WTC11 (cell line): ENCODE data around the gene PREPL. TPM values are rescaled to one million over a fixed set of nuclear protein-coding genes. Genes with fewer than 3 reads are reported as not detected.

Experiments used
- ATAC-seq: fragments of 200-7000 bp; cut with Tn5 transposase; 2 replicates; pipeline ENCODE4 v1.10.0; 2021; ENCODE audit warnings: mild to moderate bottlenecking, moderate library complexity
- CTCF ChIA-PET: fragments of 300-600 bp; sonication (Branson Sonifier 250); formaldehyde crosslinking; loops from one replicate; lab custom pipeline; 2021; ENCODE audit warnings: antibody characterized with exemption; lab: Charles Lee
- POLR2A ChIA-PET: fragments of 350-600 bp; sonication (Branson Sonifier 250); formaldehyde crosslinking; loops from one replicate; lab custom pipeline; 2021; ENCODE audit warnings: antibody characterized with exemption; lab: Charles Lee
- DNase-seq: peaks from one replicate; pipeline ENCODE4 v3.0.0; 2021; ENCODE audit warnings: low spot score
- H3K27ac Mint-ChIP-seq: 2 replicates; pipeline ENCODE4 v1.8.0; 2021; ENCODE audit warnings: mixed read lengths
- H3K27me3 Mint-ChIP-seq: 2 replicates; pipeline ENCODE4 v1.8.0; 2021; ENCODE audit warnings: low read depth, mild to moderate bottlenecking, moderate library complexity, mixed read lengths
- H3K36me3 Mint-ChIP-seq: 2 replicates; pipeline ENCODE4 v1.8.0; 2021; ENCODE audit warnings: mixed read lengths
- H3K4me1 Mint-ChIP-seq: 2 replicates; pipeline ENCODE4 v1.8.0; 2022; ENCODE audit warnings: mixed read lengths
- H3K4me3 Mint-ChIP-seq: 2 replicates; pipeline ENCODE4 v1.8.0; 2021; ENCODE audit warnings: mild to moderate bottlenecking, moderate library complexity, mixed read lengths
- H3K9me3 Mint-ChIP-seq: 2 replicates; pipeline ENCODE4 v1.8.0; 2021; ENCODE audit warnings: mixed read lengths
- CBFB ChIP-seq: sonication (generic); formaldehyde crosslinking; IDR thresholded peaks from 2 replicates; pipeline ENCODE4 v1.8.1; 2022; ENCODE audit warnings: mild to moderate bottlenecking, low read depth, missing genetic modification reagents
- FOXJ3 ChIP-seq: sonication (generic); formaldehyde crosslinking; IDR thresholded peaks from 2 replicates; pipeline ENCODE4 v1.9.0; 2021; ENCODE audit warnings: missing genetic modification reagents, mild to moderate bottlenecking, borderline replicate concordance
- IRF1 ChIP-seq: sonication (generic); formaldehyde crosslinking; IDR thresholded peaks from 2 replicates; pipeline ENCODE4 v1.8.0; 2023; ENCODE audit warnings: missing genetic modification reagents
- JAZF1 ChIP-seq: fragments of 250-450 bp; sonication (Bioruptor Pico); IDR thresholded peaks from 2 replicates; pipeline ENCODE4 v1.9.0; 2021; ENCODE audit warnings: moderate library complexity, mild to moderate bottlenecking, inconsistent platforms
- NFATC4 ChIP-seq: fragments of 250-450 bp; sonication (Bioruptor Pico); IDR thresholded peaks from 2 replicates; pipeline ENCODE4 v1.9.0; 2021; ENCODE audit warnings: mild to moderate bottlenecking
- NR1H2 ChIP-seq: sonication (generic); formaldehyde crosslinking; IDR thresholded peaks from 2 replicates; pipeline ENCODE4 v1.9.0; 2021; ENCODE audit warnings: mild to moderate bottlenecking, moderate library complexity, missing genetic modification reagents
- PRRX2 ChIP-seq: fragments of 250-450 bp; sonication (Bioruptor Pico); IDR thresholded peaks from 2 replicates; pipeline ENCODE4 v1.8.0; 2021; ENCODE audit warnings: mild to moderate bottlenecking
- SMAD3 ChIP-seq: sonication (generic); formaldehyde crosslinking; IDR thresholded peaks from 2 replicates; pipeline ENCODE4 v1.8.0; 2022; ENCODE audit warnings: missing genetic modification reagents, mild to moderate bottlenecking, borderline replicate concordance
- SOX15 ChIP-seq: fragments of 250-450 bp; sonication (Bioruptor Pico); IDR thresholded peaks from 2 replicates; pipeline ENCODE4 v1.9.0; 2021; ENCODE audit warnings: mild to moderate bottlenecking
- TEAD1 ChIP-seq: sonication (generic); formaldehyde crosslinking; IDR thresholded peaks from 2 replicates; pipeline ENCODE4 v1.8.0; 2022; ENCODE audit warnings: mild to moderate bottlenecking, missing genetic modification reagents
- TP53 ChIP-seq: sonication (generic); formaldehyde crosslinking; IDR thresholded peaks from 2 replicates; pipeline ENCODE4 v1.8.1; 2023; ENCODE audit warnings: mild to moderate bottlenecking, missing genetic modification reagents
- USF2 ChIP-seq: sonication (generic); formaldehyde crosslinking; IDR thresholded peaks from 2 replicates; pipeline ENCODE4 v1.8.1; 2023; ENCODE audit warnings: mild to moderate bottlenecking, missing genetic modification reagents, moderate library complexity
- ZNF138 ChIP-seq: sonication (generic); formaldehyde crosslinking; conservative IDR thresholded peaks from 2 replicates; pipeline ENCODE4 v1.8.1; 2022; ENCODE audit warnings: mild to moderate bottlenecking, moderate library complexity, missing genetic modification reagents
- ZNF232 ChIP-seq: sonication (generic); formaldehyde crosslinking; IDR thresholded peaks from 2 replicates; pipeline ENCODE4 v1.8.0; 2022; ENCODE audit warnings: mild to moderate bottlenecking, missing genetic modification reagents
- ZNF317 ChIP-seq: sonication (generic); formaldehyde crosslinking; IDR thresholded peaks from 2 replicates; pipeline ENCODE4 v1.8.1; 2023; ENCODE audit warnings: low read depth, mild to moderate bottlenecking, moderate library complexity, missing genetic modification reagents, borderline replicate concordance
- ZNF425 ChIP-seq: fragments of 250-450 bp; sonication (Bioruptor Pico); conservative IDR thresholded peaks from 2 replicates; pipeline ENCODE4 v1.9.0; 2021; ENCODE audit warnings: mild to moderate bottlenecking
- total RNA-seq: library from RNA; stranded (reverse); gene quantifications from 3 replicates; pipeline ENCODE4 v1.2.3, GENCODE V29; 2021
- TF ChIP-seq, protein P1 (sequence below): sonication (generic); formaldehyde crosslinking; IDR thresholded peaks from 2 replicates; pipeline ENCODE4 v1.8.1; 2022; ENCODE audit warnings: missing genetic modification reagents, borderline replicate concordance
- TF ChIP-seq, protein P2 (sequence below): fragments of 250-450 bp; sonication (Bioruptor Pico); IDR thresholded peaks from 2 replicates; pipeline ENCODE4 v1.9.0; 2021; ENCODE audit warnings: mild to moderate bottlenecking
- TF ChIP-seq, protein P3 (sequence below): sonication (generic); formaldehyde crosslinking; conservative IDR thresholded peaks from 2 replicates; pipeline ENCODE4 v1.8.1; 2022; ENCODE audit warnings: mild to moderate bottlenecking, missing genetic modification reagents
- TF ChIP-seq, protein P4 (sequence below): sonication (generic); formaldehyde crosslinking; IDR thresholded peaks from 2 replicates; pipeline ENCODE4 v1.8.0; 2023; ENCODE audit warnings: mild to moderate bottlenecking, missing genetic modification reagents
- TF ChIP-seq, protein P5 (sequence below): fragments of 250-450 bp; sonication (Bioruptor Pico); IDR thresholded peaks from 2 replicates; pipeline ENCODE4 v1.9.0; 2021; ENCODE audit warnings: mild to moderate bottlenecking

Gene PREPL
- total RNA-seq, 1 experiment from 2014 or later = 29.3 TPM

DNA sequence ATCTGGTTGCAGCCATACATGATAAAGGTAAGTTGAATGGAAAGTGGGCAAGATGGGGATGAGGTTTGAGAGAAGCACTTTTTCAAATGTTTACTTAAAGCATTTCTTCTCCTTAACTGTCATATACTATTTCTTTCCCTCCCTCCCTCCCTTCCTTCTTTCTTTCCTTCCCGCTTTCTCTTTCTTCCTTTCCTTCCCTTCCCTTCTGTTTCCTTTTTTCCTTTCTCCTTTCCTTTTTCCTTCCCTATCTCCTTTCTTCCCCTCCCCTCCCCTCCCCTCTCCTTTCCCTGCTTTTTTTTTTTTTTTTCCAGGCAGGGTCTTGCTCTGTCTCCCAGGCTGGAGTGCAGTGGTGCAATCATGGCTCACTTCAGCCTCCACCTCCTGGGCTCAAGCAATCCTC lies 80.4 kb downstream of the PREPL start (continued):
- TF ChIP-seq IRF1 (CRISPR knock-in tag) (no peak), ZNF138 (CRISPR knock-in tag) (no peak)

DNA sequence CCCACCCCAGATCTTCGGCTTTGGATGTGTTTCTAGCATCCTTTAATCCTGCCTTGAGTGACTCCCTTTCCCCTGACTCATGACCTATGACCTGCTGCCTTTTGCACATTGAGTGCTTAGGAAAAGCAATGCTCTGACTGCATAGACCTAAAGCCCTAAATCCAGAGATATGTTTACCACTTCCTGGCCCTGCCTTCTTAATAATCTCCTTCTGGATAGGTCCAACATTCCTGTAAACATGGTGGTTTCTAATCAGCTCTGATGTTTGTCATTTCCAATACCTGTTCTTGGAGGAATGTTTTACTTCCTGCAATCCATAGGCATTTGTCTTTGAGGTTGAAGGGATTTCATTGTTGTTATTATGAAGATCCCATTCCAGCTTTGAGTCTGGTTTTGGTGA lies 83.8 kb downstream of the PREPL start:
- no peaks in the 10 kb centered on the region for H3K36me3 Mint-ChIP-seq
- TF ChIP-seq SMAD3 (no peak), IRF1 (CRISPR knock-in tag) (no peak), PRRX2 (no peak), SOX15 (no peak), TEAD1 (CRISPR knock-in tag) (no peak), CBFB (CRISPR knock-in tag) (no peak), JAZF1 (no peak), TP53 (CRISPR knock-in tag) (no peak), ZNF232 (CRISPR knock-in tag) (no peak), NFATC4 (CRISPR knock-in tag) (no peak), NR1H2 (CRISPR knock-in tag) (no peak)
- TF ChIP-seq, protein P1, sequence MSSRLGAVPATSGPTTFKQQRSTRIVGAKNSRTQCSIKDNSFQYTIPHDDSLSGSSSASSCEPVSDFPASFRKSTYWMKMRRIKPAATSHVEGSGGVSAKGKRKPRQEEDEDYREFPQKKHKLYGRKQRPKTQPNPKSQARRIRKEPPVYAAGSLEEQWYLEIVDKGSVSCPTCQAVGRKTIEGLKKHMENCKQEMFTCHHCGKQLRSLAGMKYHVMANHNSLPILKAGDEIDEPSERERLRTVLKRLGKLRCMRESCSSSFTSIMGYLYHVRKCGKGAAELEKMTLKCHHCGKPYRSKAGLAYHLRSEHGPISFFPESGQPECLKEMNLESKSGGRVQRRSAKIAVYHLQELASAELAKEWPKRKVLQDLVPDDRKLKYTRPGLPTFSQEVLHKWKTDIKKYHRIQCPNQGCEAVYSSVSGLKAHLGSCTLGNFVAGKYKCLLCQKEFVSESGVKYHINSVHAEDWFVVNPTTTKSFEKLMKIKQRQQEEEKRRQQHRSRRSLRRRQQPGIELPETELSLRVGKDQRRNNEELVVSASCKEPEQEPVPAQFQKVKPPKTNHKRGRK (CRISPR knock-in tag) = no peak
- TF ChIP-seq, protein P2, sequence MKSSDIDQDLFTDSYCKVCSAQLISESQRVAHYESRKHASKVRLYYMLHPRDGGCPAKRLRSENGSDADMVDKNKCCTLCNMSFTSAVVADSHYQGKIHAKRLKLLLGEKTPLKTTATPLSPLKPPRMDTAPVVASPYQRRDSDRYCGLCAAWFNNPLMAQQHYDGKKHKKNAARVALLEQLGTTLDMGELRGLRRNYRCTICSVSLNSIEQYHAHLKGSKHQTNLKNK (CRISPR knock-in tag) = no peak
- TF ChIP-seq, protein P3, sequence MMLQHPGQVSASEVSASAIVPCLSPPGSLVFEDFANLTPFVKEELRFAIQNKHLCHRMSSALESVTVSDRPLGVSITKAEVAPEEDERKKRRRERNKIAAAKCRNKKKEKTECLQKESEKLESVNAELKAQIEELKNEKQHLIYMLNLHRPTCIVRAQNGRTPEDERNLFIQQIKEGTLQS (CRISPR knock-in tag) = no peak
- TF ChIP-seq, protein P4, sequence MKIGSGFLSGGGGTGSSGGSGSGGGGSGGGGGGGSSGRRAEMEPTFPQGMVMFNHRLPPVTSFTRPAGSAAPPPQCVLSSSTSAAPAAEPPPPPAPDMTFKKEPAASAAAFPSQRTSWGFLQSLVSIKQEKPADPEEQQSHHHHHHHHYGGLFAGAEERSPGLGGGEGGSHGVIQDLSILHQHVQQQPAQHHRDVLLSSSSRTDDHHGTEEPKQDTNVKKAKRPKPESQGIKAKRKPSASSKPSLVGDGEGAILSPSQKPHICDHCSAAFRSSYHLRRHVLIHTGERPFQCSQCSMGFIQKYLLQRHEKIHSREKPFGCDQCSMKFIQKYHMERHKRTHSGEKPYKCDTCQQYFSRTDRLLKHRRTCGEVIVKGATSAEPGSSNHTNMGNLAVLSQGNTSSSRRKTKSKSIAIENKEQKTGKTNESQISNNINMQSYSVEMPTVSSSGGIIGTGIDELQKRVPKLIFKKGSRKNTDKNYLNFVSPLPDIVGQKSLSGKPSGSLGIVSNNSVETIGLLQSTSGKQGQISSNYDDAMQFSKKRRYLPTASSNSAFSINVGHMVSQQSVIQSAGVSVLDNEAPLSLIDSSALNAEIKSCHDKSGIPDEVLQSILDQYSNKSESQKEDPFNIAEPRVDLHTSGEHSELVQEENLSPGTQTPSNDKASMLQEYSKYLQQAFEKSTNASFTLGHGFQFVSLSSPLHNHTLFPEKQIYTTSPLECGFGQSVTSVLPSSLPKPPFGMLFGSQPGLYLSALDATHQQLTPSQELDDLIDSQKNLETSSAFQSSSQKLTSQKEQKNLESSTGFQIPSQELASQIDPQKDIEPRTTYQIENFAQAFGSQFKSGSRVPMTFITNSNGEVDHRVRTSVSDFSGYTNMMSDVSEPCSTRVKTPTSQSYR = no peak
- no peaks in the 10 kb centered on the region for H3K27me3 Mint-ChIP-seq
- H3K9me3 Mint-ChIP-seq = no peaks in the 10 kb centered on the region
- no peaks in the 10 kb centered on the region for H3K4me1 Mint-ChIP-seq
- ChIA-PET POLR2A (no interaction called here), CTCF (interaction anchor here (1.0 kb wide), 1 partner anchor 191 kb away, joined by 3 read pairs; no protein-coding TSS in a partner anchor)
- DNase-seq = no peak
- no peak overlapping the region for H3K4me3 Mint-ChIP-seq
- ATAC-seq = no peak
- H3K27ac Mint-ChIP-seq = no peak overlapping the region

GRCh38 chr2:44275927-44276303 lies 85.4 kb downstream of the PREPL start:
- Mint-ChIP-seq H3K4me3 (no peak overlapping the region), H3K36me3 (no peaks in the 10 kb centered on the region), H3K9me3 (peaks cover under 1% of the 10 kb centered on the region; the same call in 1 of the 2 replicates), H3K27ac (no peak overlapping the region), H3K4me1 (no peaks in the 10 kb centered on the region), H3K27me3 (no peaks in the 10 kb centered on the region)
- ChIA-PET CTCF (interaction anchor here (0.8 kb wide), 1 partner anchor 19 kb away, joined by 3 read pairs; no protein-coding TSS in a partner anchor), POLR2A (interaction anchor here (0.6 kb wide), 2 partner anchors 632 to 646 kb away, joined by 3 to 5 read pairs; no protein-coding TSS in a partner anchor)
- no peak for DNase-seq
- ATAC-seq = no peak
- TF ChIP-seq ZNF425 (no peak), SMAD3 (no peak), ZNF317 (no peak), USF2 (no peak), FOXJ3 (CRISPR knock-in tag) (no peak), CBFB (CRISPR knock-in tag) (no peak), ZNF138 (CRISPR knock-in tag) (no peak)
- TF ChIP-seq, protein P5, sequence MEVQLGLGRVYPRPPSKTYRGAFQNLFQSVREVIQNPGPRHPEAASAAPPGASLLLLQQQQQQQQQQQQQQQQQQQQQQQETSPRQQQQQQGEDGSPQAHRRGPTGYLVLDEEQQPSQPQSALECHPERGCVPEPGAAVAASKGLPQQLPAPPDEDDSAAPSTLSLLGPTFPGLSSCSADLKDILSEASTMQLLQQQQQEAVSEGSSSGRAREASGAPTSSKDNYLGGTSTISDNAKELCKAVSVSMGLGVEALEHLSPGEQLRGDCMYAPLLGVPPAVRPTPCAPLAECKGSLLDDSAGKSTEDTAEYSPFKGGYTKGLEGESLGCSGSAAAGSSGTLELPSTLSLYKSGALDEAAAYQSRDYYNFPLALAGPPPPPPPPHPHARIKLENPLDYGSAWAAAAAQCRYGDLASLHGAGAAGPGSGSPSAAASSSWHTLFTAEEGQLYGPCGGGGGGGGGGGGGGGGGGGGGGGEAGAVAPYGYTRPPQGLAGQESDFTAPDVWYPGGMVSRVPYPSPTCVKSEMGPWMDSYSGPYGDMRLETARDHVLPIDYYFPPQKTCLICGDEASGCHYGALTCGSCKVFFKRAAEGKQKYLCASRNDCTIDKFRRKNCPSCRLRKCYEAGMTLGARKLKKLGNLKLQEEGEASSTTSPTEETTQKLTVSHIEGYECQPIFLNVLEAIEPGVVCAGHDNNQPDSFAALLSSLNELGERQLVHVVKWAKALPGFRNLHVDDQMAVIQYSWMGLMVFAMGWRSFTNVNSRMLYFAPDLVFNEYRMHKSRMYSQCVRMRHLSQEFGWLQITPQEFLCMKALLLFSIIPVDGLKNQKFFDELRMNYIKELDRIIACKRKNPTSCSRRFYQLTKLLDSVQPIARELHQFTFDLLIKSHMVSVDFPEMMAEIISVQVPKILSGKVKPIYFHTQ = no peak
